ENCODE data around the gene DUSP22. TPM values are rescaled to one million over a fixed set of nuclear protein-coding genes. Genes with fewer than 3 reads are reported as not detected.
A peak's percentile ranks its signal among the peaks of the same experiment; 100 is the strongest.

DUSP22 gene
- total RNA-seq, 6 donors from 2014 or later = 49.9 to 108 (median 63.8) TPM

GRCh38 chr6:329888-330691, 37.8 kb downstream of the DUSP22 start:
- H3K9me3 ChIP-seq = no peaks in the 10 kb centered on the region
- no peak for TF ChIP-seq CTCF (IDR thresholded peaks at IDR 0.05)
- TF ChIP-seq EP300 (IDR thresholded peaks at IDR 0.05) = no peak
- no peak for TF ChIP-seq POLR2AphosphoS5 (IDR thresholded peaks at IDR 0.05)
- TF ChIP-seq POLR2A (IDR thresholded peaks at IDR 0.05) = no peak
- no peaks in the 10 kb centered on the region for H3K27me3 ChIP-seq
- DNase-seq (peak in 1 of 2 donors; percentile 20), ATAC-seq (ENCODE audit: low FRiP score in 2 of 2) (peak in 1 of 2 donors; percentile 21)
- no peak overlapping the region for H3K4me3 ChIP-seq
- H3K4me1 ChIP-seq = peaks cover 14 to 28% (median 16%) of the 10 kb centered on the region in 4 donors
- H3K27ac ChIP-seq = no peak overlapping the region
- WGBS, 2 donors = 82 to 84% methylated on average over 15 of the region's 15 CpGs
- H3K36me3 ChIP-seq = peaks cover 0 to 11% (median 0%) of the 10 kb centered on the region in 4 donors

GRCh38 chr6:330948-331347, 38.7 kb downstream of the DUSP22 start:
- ATAC-seq (ENCODE audit: low FRiP score in 2 of 2) (no peak), DNase-seq (no peak)
- TF ChIP-seq EP300 (IDR thresholded peaks at IDR 0.05) (no peak), POLR2AphosphoS5 (IDR thresholded peaks at IDR 0.05) (no peak), CTCF (IDR thresholded peaks at IDR 0.05) (no peak), POLR2A (IDR thresholded peaks at IDR 0.05) (no peak)
- 70 to 77% methylated on average over 8 of the region's 8 CpGs for WGBS, 2 donors
- Histone ChIP-seq H3K4me1 (peaks cover 14 to 28% (median 16%) of the 10 kb centered on the region in 4 donors), H3K4me3 (no peak overlapping the region), H3K27me3 (no peaks in the 10 kb centered on the region), H3K27ac (no peak overlapping the region), H3K9me3 (no peaks in the 10 kb centered on the region), H3K36me3 (peaks cover 0 to 11% (median 0%) of the 10 kb centered on the region in 4 donors)

GRCh38 chr6:331622-332521, 39.6 kb downstream of the DUSP22 start:
- H3K4me3 ChIP-seq = no peak overlapping the region
- ATAC-seq (ENCODE audit: low FRiP score in 2 of 2) (no peak), DNase-seq (peak in 1 of 2 donors; percentile 63)
- no peak overlapping the region for H3K27ac ChIP-seq
- H3K27me3 ChIP-seq = no peaks in the 10 kb centered on the region
- H3K9me3 ChIP-seq = no peaks in the 10 kb centered on the region
- peaks cover 19 to 29% (median 23%) of the 10 kb centered on the region in 4 donors for H3K4me1 ChIP-seq
- WGBS, 2 donors = 75 to 81% methylated on average over 13 of the region's 13 CpGs
- H3K36me3 ChIP-seq = peaks cover 0 to 2% (median 0%) of the 10 kb centered on the region in 4 donors
- TF ChIP-seq EP300 (IDR thresholded peaks at IDR 0.05) = no peak
- no peak for TF ChIP-seq POLR2AphosphoS5 (IDR thresholded peaks at IDR 0.05)
- TF ChIP-seq POLR2A (IDR thresholded peaks at IDR 0.05) = no peak
- TF ChIP-seq CTCF (IDR thresholded peaks at IDR 0.05) = no peak

- no peak for DNase-seq
- H3K4me3 ChIP-seq = no peak overlapping the region
- 62 to 77% methylated on average over 7 of the region's 7 CpGs for WGBS, 2 donors
- H3K27ac ChIP-seq = no peak overlapping the region
- H3K27me3 ChIP-seq = no peaks in the 10 kb centered on the region
- H3K4me1 ChIP-seq = peaks cover 21 to 31% (median 27%) of the 10 kb centered on the region in 4 donors
- peak in 1 of 2 donors; percentile 13 for ATAC-seq (ENCODE audit: low FRiP score in 2 of 2)
- no peak for TF ChIP-seq CTCF (IDR thresholded peaks at IDR 0.05)
- no peak for TF ChIP-seq EP300 (IDR thresholded peaks at IDR 0.05)
- TF ChIP-seq POLR2A (IDR thresholded peaks at IDR 0.05) = no peak
- no peak for TF ChIP-seq POLR2AphosphoS5 (IDR thresholded peaks at IDR 0.05)
- no peaks in the 10 kb centered on the region for H3K9me3 ChIP-seq
- H3K36me3 ChIP-seq = no peaks in the 10 kb centered on the region
These were observed 40.4 kb downstream of the DUSP22 start for GRCh38 chr6:332671-333070.

All from upper lobe of left lung (tissue), 6 donors.